COR-L47 (cell line): Measurements from ENCODE around the gene VSIG8.

ENCODE experiments used
- DNase-seq: peaks from one replicate; lab custom pipeline; 2025; lab: John Stamatoyannopoulos, UW

VSIG8 gene

GRCh38 chr1:159828581-159829272 is 33.7 kb downstream of the VSIG8 start:
- DNase-seq = no peak

- no peak for DNase-seq
These were observed 34.3 kb downstream of the VSIG8 start for GRCh38 chr1:159828176-159828575.

GRCh38 chr1:159827549-159827948 is 34.9 kb downstream of the VSIG8 start:
- no peak for DNase-seq

DNA sequence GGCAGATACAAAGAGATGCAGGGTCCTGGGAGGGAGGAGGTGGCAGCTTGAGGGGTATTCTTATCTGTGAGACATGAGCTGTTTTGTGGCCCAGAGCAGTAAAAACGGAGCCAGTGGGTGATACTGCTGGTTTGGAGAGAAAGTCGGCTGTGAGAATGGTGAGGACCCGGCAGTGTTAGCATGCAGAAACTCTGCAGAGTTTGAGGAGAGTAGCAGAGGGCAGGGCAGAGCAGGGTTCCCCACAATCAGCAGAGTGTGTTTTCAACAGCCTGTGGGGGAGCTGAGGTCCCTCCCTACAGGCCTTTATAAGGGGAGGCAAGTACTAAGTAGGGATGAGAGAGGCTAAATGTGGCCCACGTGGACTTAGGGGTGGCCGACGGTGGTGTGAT is 35.4 kb downstream of the VSIG8 start:
- DNase-seq = no peak

DNA sequence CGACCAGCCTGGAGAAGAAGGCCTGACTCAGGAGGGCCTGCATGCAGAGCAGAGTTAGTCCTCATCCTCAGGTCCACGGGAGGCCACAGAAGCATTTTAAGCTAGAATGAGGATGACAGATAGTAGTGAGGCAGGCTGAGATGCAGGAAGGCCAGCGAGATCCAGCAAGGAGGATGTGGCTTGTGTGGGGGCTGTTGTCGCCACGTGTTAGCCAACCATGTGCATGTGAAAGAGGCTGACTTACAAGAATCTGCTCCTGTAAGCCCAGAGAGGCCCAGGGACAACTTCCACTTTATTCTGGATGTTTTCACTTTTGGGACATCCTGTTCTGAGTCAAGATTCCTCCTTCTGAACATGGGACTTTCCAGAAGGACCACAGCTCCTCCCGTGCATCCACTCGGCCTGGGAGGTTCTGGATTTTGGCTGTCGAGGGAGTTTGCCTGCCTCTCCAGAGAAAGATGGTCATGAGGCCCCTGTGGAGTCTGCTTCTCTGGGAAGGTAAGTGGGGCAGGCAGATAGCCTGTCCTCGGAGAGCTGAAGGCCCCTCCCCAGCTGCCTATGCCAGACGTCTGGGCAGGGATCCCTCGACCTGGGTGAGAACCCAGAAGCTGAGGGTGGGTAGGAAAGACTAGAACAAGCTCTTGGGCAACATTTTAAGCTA is 35.9 kb downstream of the VSIG8 start, which contains the start of gene SLAMF8:
Gene SLAMF8, plus strand, starts transcription at position 433 of the 661 bp plus-strand sequence. Its CDS starts 26 bp downstream, at position 459.
- DNase-seq = no peak

- DNase-seq = no peak
These were observed 36.9 kb downstream of the VSIG8 start for GRCh38 chr1:159825564-159825963.

GRCh38 chr1:159823406-159823805 is 39.1 kb downstream of the VSIG8 start:
- DNase-seq = peak; percentile 87

DNA sequence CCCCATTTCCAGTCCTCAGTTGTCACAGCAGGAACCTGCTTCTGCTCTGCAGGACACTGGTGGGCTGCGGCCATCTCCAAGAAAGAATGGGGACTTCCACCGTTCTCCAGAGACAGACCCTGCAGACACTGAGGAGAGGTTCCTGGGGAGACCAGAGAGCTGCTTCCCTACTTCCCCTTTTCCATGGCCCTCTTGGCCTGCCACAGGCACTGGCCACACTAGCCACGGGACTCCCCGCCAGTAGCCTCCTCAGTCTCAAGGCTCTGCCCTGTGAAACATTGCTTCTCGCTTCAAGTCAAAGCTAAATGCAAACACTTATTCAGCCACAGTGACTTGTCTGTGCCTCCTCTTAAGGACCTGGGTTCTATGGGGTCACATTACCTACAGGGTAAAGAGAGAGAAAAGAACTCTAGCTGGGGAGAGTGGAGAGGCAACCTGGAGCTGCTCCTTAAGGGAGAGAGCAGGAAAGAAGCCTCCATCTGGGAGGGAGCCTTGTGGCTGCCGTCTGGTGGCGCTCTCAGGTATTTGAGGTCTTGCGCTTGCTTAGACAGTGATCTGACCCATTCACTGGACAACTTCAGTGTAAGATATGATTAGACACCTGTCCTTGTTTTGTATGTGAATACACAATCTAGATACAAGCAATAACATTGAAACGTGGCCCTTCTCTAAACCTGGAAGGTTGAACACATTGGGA is 41.1 kb downstream of the VSIG8 start:
- no peak for DNase-seq

- DNase-seq = peak; percentile 77
These were observed 45.0 kb downstream of the VSIG8 start for GRCh38 chr1:159817276-159818041.

DNA sequence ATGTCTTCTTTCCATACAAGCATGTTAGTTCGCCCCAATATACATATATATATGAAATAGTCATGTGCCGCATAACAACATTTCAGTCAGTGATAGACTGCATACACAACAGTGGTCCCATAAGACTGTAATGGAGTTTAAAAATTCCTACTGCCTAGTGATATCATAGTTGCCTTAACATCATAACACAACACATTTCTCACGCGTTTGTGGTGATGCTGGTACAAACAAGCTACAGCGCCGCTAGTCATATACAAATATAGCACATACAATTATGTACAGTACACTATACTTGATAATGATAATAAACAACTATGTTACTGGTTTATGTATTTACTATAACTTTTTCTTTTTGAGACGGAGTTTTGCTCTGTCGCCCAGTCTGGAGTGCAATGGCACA is 46.5 kb downstream of the VSIG8 start:
- no peak for DNase-seq

DNA sequence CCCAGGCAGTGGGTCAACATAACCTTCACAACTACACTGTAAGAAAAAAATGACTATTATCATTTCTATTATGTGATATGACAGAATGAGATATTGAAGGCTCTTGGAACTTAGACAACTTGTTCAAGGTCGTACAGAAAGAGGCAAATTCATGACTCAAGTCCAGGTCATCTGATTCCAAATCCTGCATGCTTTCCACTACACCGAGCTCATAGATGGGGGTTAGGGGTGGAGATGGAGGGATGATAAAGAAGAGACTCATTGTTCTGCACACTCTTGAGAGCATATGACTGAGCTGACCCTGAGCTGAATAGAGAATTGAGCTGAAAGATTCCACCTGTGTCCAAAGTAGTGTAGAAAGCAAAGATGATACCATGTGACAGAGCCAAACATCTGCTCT is 57.5 kb downstream of the VSIG8 start:
- no peak for DNase-seq
